WTC11 (cell line): ENCODE results near the gene PKLR. TPM values are rescaled to one million over a fixed set of nuclear protein-coding genes. Genes with fewer than 3 reads are reported as not detected.

Experiments used
- CBFB ChIP-seq: sonication (generic); formaldehyde crosslinking; IDR thresholded peaks from 2 replicates; pipeline ENCODE4 v1.8.1; 2022; ENCODE audit warnings: mild to moderate bottlenecking, low read depth, missing genetic modification reagents
- CREM ChIP-seq: sonication (generic); formaldehyde crosslinking; IDR thresholded peaks from 2 replicates; pipeline ENCODE4 v1.8.1; 2022; ENCODE audit warnings: mild to moderate bottlenecking, missing genetic modification reagents, moderate library complexity
- FOXP1 ChIP-seq: sonication (generic); formaldehyde crosslinking; IDR thresholded peaks from 2 replicates; pipeline ENCODE4 v1.8.0; 2022; ENCODE audit warnings: missing genetic modification reagents, mild to moderate bottlenecking, moderate library complexity, borderline replicate concordance
- HMGA2 ChIP-seq: fragments of 250-450 bp; sonication (Bioruptor Pico); IDR thresholded peaks from 2 replicates; pipeline ENCODE4 v1.4.0; 2021; ENCODE audit warnings: mild to moderate bottlenecking, moderate library complexity
- NFE2L1 ChIP-seq: sonication (generic); formaldehyde crosslinking; IDR thresholded peaks from 2 replicates; pipeline ENCODE4 v1.8.1; 2023; ENCODE audit warnings: missing genetic modification reagents
- OVOL2 ChIP-seq: fragments of 250-450 bp; sonication (Bioruptor Pico); IDR thresholded peaks from 2 replicates; pipeline ENCODE4 v1.9.0; 2021; ENCODE audit warnings: mild to moderate bottlenecking, borderline replicate concordance
- PRRX2 ChIP-seq: fragments of 250-450 bp; sonication (Bioruptor Pico); IDR thresholded peaks from 2 replicates; pipeline ENCODE4 v1.8.0; 2021; ENCODE audit warnings: mild to moderate bottlenecking
- TEAD1 ChIP-seq: sonication (generic); formaldehyde crosslinking; IDR thresholded peaks from 2 replicates; pipeline ENCODE4 v1.8.0; 2022; ENCODE audit warnings: mild to moderate bottlenecking, missing genetic modification reagents
- ZNF317 ChIP-seq: sonication (generic); formaldehyde crosslinking; IDR thresholded peaks from 2 replicates; pipeline ENCODE4 v1.8.1; 2023; ENCODE audit warnings: low read depth, mild to moderate bottlenecking, moderate library complexity, missing genetic modification reagents, borderline replicate concordance
- ZNF671 ChIP-seq: fragments of 250-450 bp; sonication (Bioruptor Pico); IDR thresholded peaks from 2 replicates; pipeline ENCODE4 v1.8.0; 2021; ENCODE audit warnings: mild to moderate bottlenecking
- total RNA-seq: library from RNA; stranded (reverse); gene quantifications from 3 replicates; pipeline ENCODE4 v1.2.3, GENCODE V29; 2021
- TF ChIP-seq, protein P1 (sequence below): sonication (generic); formaldehyde crosslinking; IDR thresholded peaks from 2 replicates; pipeline ENCODE4 v1.8.1; 2022; ENCODE audit warnings: missing genetic modification reagents, borderline replicate concordance
- TF ChIP-seq, protein P2 (sequence below): sonication (generic); formaldehyde crosslinking; IDR thresholded peaks from 2 replicates; pipeline ENCODE4 v1.8.1; 2023; ENCODE audit warnings: mild to moderate bottlenecking, missing genetic modification reagents, borderline replicate concordance
- TF ChIP-seq, protein P3 (sequence below): sonication (generic); formaldehyde crosslinking; IDR thresholded peaks from 2 replicates; pipeline ENCODE4 v1.8.1; 2022; ENCODE audit warnings: low read depth, mild to moderate bottlenecking, moderate library complexity, missing genetic modification reagents, borderline replicate concordance
- TF ChIP-seq, protein P4 (sequence below): sonication (generic); formaldehyde crosslinking; IDR thresholded peaks from 2 replicates; pipeline ENCODE4 v1.8.1; 2022; ENCODE audit warnings: mild to moderate bottlenecking, moderate library complexity, missing genetic modification reagents
- TF ChIP-seq, protein P5 (sequence below): sonication (generic); formaldehyde crosslinking; conservative IDR thresholded peaks from 2 replicates; pipeline ENCODE4 v1.8.1; 2022; ENCODE audit warnings: mild to moderate bottlenecking, missing genetic modification reagents
- TF ChIP-seq, protein P6 (sequence below): sonication (generic); formaldehyde crosslinking; IDR thresholded peaks from 2 replicates; pipeline ENCODE4 v1.8.0; 2022; ENCODE audit warnings: mild to moderate bottlenecking, missing genetic modification reagents
- TF ChIP-seq, protein P7 (sequence below): sonication (generic); formaldehyde crosslinking; IDR thresholded peaks from 2 replicates; pipeline ENCODE4 v1.8.0; 2022; ENCODE audit warnings: mild to moderate bottlenecking, missing genetic modification reagents
- TF ChIP-seq, protein P8 (sequence below): fragments of 250-450 bp; sonication (Bioruptor Pico); IDR thresholded peaks from 2 replicates; pipeline ENCODE4 v1.9.0; 2021; ENCODE audit warnings: moderate library complexity, mild to moderate bottlenecking, inconsistent platforms, borderline replicate concordance
- TF ChIP-seq, protein P9 (sequence below): sonication (generic); formaldehyde crosslinking; IDR thresholded peaks from 2 replicates; pipeline ENCODE4 v1.8.1; 2022; ENCODE audit warnings: mild to moderate bottlenecking, missing genetic modification reagents, moderate library complexity, borderline replicate concordance
- TF ChIP-seq, protein P10 (sequence below): sonication (generic); formaldehyde crosslinking; IDR thresholded peaks from 2 replicates; pipeline ENCODE4 v1.8.1; 2022; ENCODE audit warnings: low read depth, missing genetic modification reagents, borderline replicate concordance

The PKLR gene
- total RNA-seq, 1 experiment from 2014 or later, result 1.5 TPM

DNA sequence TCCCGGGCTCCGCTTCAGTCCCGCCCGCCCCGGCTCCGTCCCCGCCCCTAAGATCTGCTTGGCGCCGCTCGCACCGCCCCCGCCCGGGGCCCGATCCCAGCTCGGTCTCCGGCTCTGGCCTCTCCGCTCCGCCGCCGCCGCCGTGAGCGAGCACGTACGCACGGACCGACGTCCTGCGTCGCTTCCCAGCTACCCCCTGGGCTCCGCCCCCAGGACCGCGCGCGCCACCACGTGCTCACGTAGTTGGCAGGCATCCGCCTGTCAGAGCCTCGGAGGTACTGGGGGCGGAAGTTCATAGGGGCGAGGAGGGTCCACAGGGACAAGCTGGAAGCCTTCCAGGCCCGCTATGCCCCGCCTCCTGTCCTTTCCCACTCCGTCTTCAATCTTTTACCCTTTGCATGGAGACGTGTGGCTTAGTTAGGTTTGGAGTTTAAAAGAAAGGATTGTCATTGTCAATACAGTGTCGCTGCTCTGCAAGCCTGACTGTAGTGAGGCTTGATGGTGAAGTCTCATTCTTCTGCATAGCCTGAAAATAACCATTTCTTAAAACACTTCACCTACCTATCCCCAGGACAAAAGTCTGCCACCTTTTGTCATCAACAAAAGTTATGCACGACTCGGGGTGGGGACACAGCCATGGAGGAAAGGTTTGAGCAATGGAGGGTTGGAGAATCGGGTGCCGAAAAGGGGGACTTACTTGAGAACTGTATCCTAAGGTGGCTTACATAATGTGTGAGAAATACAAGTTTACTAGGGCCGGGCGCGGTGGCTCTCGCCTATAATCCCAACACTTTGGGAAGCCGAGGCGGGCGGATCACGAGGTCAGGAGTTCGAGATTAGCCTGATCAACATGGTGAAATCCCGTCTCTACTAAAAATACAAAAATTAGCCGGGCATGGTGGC is 27.6 kb downstream of the PKLR start, which contains the start of gene CLK2 (continued):
- TF ChIP-seq, protein P1, sequence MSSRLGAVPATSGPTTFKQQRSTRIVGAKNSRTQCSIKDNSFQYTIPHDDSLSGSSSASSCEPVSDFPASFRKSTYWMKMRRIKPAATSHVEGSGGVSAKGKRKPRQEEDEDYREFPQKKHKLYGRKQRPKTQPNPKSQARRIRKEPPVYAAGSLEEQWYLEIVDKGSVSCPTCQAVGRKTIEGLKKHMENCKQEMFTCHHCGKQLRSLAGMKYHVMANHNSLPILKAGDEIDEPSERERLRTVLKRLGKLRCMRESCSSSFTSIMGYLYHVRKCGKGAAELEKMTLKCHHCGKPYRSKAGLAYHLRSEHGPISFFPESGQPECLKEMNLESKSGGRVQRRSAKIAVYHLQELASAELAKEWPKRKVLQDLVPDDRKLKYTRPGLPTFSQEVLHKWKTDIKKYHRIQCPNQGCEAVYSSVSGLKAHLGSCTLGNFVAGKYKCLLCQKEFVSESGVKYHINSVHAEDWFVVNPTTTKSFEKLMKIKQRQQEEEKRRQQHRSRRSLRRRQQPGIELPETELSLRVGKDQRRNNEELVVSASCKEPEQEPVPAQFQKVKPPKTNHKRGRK (CRISPR knock-in tag), result no peak
- TF ChIP-seq, protein P2, sequence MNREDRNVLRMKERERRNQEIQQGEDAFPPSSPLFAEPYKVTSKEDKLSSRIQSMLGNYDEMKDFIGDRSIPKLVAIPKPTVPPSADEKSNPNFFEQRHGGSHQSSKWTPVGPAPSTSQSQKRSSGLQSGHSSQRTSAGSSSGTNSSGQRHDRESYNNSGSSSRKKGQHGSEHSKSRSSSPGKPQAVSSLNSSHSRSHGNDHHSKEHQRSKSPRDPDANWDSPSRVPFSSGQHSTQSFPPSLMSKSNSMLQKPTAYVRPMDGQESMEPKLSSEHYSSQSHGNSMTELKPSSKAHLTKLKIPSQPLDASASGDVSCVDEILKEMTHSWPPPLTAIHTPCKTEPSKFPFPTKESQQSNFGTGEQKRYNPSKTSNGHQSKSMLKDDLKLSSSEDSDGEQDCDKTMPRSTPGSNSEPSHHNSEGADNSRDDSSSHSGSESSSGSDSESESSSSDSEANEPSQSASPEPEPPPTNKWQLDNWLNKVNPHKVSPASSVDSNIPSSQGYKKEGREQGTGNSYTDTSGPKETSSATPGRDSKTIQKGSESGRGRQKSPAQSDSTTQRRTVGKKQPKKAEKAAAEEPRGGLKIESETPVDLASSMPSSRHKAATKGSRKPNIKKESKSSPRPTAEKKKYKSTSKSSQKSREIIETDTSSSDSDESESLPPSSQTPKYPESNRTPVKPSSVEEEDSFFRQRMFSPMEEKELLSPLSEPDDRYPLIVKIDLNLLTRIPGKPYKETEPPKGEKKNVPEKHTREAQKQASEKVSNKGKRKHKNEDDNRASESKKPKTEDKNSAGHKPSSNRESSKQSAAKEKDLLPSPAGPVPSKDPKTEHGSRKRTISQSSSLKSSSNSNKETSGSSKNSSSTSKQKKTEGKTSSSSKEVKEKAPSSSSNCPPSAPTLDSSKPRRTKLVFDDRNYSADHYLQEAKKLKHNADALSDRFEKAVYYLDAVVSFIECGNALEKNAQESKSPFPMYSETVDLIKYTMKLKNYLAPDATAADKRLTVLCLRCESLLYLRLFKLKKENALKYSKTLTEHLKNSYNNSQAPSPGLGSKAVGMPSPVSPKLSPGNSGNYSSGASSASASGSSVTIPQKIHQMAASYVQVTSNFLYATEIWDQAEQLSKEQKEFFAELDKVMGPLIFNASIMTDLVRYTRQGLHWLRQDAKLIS (CRISPR knock-in tag), result no peak
- TF ChIP-seq ZNF671, result no peak
- peak; percentile 67; the same call in 1 of the 2 replicates for TF ChIP-seq FOXP1 (CRISPR knock-in tag)
- peak; percentile 95 for TF ChIP-seq TEAD1 (CRISPR knock-in tag)
- TF ChIP-seq CBFB (CRISPR knock-in tag), result no peak
- TF ChIP-seq NFE2L1, result peak; percentile 12; the same call in 1 of the 2 replicates
- TF ChIP-seq, protein P3, sequence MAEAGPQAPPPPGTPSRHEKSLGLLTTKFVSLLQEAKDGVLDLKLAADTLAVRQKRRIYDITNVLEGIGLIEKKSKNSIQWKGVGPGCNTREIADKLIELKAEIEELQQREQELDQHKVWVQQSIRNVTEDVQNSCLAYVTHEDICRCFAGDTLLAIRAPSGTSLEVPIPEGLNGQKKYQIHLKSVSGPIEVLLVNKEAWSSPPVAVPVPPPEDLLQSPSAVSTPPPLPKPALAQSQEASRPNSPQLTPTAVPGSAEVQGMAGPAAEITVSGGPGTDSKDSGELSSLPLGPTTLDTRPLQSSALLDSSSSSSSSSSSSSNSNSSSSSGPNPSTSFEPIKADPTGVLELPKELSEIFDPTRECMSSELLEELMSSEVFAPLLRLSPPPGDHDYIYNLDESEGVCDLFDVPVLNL, result no peak
- no peak for TF ChIP-seq PRRX2 (CRISPR knock-in tag)
- TF ChIP-seq, protein P4, sequence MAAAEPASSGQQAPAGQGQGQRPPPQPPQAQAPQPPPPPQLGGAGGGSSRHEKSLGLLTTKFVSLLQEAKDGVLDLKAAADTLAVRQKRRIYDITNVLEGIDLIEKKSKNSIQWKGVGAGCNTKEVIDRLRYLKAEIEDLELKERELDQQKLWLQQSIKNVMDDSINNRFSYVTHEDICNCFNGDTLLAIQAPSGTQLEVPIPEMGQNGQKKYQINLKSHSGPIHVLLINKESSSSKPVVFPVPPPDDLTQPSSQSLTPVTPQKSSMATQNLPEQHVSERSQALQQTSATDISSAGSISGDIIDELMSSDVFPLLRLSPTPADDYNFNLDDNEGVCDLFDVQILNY (CRISPR knock-in tag), result peak; percentile 87; the same call in 1 of the 2 replicates
- TF ChIP-seq, protein P5, sequence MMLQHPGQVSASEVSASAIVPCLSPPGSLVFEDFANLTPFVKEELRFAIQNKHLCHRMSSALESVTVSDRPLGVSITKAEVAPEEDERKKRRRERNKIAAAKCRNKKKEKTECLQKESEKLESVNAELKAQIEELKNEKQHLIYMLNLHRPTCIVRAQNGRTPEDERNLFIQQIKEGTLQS, result no peak
- TF ChIP-seq, protein P6, sequence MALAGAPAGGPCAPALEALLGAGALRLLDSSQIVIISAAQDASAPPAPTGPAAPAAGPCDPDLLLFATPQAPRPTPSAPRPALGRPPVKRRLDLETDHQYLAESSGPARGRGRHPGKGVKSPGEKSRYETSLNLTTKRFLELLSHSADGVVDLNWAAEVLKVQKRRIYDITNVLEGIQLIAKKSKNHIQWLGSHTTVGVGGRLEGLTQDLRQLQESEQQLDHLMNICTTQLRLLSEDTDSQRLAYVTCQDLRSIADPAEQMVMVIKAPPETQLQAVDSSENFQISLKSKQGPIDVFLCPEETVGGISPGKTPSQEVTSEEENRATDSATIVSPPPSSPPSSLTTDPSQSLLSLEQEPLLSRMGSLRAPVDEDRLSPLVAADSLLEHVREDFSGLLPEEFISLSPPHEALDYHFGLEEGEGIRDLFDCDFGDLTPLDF (CRISPR knock-in tag), result no peak
- peak; percentile 53; the same call in 1 of the 2 replicates for TF ChIP-seq CREM (CRISPR knock-in tag)
- TF ChIP-seq HMGA2 (CRISPR knock-in tag), result no peak
- TF ChIP-seq, protein P7, sequence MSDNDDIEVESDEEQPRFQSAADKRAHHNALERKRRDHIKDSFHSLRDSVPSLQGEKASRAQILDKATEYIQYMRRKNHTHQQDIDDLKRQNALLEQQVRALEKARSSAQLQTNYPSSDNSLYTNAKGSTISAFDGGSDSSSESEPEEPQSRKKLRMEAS, result peak; percentile 98
- TF ChIP-seq, protein P8, sequence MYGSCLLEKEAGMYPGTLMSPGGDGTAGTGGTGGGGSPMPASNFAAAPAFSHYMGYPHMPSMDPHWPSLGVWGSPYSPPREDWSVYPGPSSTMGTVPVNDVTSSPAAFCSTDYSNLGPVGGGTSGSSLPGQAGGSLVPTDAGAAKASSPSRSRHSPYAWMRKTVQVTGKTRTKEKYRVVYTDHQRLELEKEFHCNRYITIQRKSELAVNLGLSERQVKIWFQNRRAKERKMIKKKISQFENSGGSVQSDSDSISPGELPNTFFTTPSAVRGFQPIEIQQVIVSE, result no peak
- no peak for TF ChIP-seq ZNF317 (CRISPR knock-in tag)
- TF ChIP-seq, protein P9, sequence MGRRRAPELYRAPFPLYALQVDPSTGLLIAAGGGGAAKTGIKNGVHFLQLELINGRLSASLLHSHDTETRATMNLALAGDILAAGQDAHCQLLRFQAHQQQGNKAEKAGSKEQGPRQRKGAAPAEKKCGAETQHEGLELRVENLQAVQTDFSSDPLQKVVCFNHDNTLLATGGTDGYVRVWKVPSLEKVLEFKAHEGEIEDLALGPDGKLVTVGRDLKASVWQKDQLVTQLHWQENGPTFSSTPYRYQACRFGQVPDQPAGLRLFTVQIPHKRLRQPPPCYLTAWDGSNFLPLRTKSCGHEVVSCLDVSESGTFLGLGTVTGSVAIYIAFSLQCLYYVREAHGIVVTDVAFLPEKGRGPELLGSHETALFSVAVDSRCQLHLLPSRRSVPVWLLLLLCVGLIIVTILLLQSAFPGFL (CRISPR knock-in tag), result no peak
- TF ChIP-seq, protein P10, sequence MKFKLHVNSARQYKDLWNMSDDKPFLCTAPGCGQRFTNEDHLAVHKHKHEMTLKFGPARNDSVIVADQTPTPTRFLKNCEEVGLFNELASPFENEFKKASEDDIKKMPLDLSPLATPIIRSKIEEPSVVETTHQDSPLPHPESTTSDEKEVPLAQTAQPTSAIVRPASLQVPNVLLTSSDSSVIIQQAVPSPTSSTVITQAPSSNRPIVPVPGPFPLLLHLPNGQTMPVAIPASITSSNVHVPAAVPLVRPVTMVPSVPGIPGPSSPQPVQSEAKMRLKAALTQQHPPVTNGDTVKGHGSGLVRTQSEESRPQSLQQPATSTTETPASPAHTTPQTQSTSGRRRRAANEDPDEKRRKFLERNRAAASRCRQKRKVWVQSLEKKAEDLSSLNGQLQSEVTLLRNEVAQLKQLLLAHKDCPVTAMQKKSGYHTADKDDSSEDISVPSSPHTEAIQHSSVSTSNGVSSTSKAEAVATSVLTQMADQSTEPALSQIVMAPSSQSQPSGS, result no peak
- no peak for TF ChIP-seq OVOL2
